Measurements from ENCODE around the gene PRKN.
A peak's percentile ranks its signal among the peaks of the same experiment; 100 is the strongest.
"Not testable (repeated sequence)": the region's sequence is repeated elsewhere in the genome, so short reads cannot be mapped to it uniquely, and the experiment has no call there.

PRKN gene

GRCh38 chr6:161882196-161882765 is 845.3 kb downstream of the PRKN start:
- no peak for DNase-seq

GRCh38 chr6:161880056-161880455 is 847.5 kb downstream of the PRKN start:
- DNase-seq = no peak

DNA sequence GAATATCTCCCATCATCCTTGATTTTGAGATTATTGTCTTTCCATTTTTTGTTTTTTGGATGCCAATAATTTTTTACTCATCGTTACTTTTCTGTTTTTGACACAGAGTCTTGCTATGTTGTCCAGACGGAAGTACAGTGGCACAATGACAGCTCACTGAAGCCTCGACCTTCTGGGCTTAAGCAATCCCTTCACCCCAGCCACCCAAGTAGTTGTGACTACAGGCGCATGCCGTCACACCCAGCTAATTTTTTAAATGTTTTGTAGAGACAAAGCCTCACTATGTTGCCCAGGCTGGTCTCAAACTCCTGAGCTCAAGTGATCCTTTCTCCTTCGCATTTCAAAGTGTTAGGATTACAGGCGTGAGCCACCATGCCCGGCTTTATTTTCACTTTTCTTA is 851.3 kb downstream of the PRKN start:
- no peak for DNase-seq

GRCh38 chr6:161870236-161870901 is 857.2 kb downstream of the PRKN start:
- DNase-seq = no peak

- DNase-seq = no peak
These were observed 858.1 kb downstream of the PRKN start for GRCh38 chr6:161869491-161869890.

DNA sequence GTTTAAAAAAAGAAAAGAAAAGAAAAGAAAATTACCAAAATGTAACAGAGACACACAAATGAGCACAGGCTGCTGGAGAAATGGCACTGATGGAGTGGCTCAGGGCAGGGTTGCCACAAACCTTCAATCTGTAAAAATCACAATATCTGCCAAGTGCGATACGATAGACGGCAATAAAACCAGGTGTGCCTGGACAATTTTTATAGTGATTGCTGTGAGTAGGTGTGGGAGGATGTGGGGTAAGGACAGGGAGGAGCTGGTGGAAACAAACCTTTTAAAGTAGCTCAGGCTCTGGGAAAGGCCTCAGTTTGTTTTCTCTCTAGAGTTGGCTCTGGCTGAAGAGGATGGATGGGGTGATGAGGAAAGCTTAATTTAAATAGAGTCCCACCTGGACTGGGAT is 861.0 kb downstream of the PRKN start:
- DNase-seq = no peak

DNA sequence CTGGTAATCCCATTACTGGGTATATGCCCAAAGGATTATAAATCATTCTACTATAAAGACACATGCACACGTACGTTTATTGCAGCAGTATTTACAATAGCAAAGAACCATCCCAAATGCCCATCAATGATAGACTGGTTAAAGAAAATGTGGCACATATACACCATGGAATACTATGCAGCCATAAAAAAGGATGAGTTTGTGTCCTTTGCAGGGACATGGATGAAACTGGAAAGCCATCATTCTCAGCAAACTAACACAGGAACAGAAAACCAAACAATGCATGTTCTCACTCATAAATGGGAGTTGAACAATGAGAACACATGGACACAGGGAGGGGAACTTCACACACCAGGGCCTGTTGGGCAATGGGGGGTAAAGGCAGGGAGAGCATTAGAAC is 866.5 kb downstream of the PRKN start:
- DNase-seq = not testable (repeated sequence)

DNA sequence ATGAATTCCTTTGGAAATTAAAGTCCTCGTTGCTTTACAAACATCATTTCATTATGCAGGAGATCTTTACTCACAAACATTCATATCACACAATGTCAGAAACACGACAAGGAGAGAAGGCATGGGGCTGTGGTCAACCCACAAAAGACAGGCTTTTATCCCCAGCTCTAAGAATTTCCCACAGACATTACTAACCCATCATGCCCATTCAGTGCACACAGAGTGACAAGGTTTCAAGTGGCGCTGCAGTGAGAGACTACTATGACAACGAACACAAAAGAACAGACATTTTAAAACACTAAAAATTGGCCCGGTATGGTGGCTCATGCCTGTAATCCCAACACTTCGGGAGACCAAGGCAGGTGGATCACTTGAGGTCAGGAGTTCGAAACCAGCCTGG is 873.9 kb downstream of the PRKN start:
- DNase-seq = no peak

GRCh38 chr6:161851486-161851885 is 876.1 kb downstream of the PRKN start:
- peak; percentile 13 for DNase-seq

GRCh38 chr6:161850562-161850961 is 877.0 kb downstream of the PRKN start:
- DNase-seq = no peak

GRCh38 chr6:161847628-161848027 is 879.9 kb downstream of the PRKN start:
- no peak for DNase-seq

DNA sequence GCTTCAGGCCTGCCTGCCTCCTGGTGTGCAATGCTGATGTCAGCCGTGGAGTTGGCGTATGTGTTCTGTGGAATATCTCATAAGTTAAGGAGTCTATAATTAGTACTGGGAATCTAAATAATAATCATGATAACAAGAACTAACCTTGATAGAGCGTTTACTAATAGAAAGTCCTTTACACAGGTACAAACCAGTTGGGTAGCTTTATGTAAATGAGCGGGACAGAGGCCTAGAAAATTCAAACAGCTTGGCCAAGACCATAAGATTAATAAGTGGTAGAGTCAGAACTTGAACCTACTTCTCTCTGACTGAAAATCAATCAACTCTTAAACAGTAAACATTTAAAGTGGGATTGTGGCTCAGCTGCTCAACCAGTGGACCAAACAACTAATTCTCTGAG is 882.8 kb downstream of the PRKN start:
- DNase-seq = no peak

DNA sequence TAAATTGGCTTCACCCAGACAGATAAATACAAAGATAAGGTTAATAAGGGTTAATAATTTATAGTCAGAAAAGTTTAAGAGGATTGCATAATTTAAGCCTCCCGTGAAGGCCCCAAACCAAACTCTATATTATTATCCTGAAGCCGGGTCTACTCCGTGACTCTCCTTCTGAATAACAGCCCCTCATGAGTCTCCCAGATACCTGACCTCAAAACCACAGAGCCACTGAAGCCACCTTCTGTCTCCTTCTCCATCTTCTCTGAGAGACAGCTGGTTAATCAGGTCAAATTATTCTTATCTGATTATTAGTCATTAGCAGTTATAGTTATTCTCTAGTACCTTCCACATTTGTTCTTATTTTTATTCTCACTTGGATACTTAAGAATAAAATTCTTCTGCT is 884.5 kb downstream of the PRKN start:
- no peak for DNase-seq

- no peak for DNase-seq
These were observed 887.2 kb downstream of the PRKN start for GRCh38 chr6:161840380-161840779.

GRCh38 chr6:161838306-161839035 is 889.1 kb downstream of the PRKN start:
- DNase-seq = no peak

GRCh38 chr6:161837854-161838253 is 889.7 kb downstream of the PRKN start:
- DNase-seq = no peak

- no peak for DNase-seq
These were observed 890.2 kb downstream of the PRKN start for GRCh38 chr6:161837449-161837735.

DNA sequence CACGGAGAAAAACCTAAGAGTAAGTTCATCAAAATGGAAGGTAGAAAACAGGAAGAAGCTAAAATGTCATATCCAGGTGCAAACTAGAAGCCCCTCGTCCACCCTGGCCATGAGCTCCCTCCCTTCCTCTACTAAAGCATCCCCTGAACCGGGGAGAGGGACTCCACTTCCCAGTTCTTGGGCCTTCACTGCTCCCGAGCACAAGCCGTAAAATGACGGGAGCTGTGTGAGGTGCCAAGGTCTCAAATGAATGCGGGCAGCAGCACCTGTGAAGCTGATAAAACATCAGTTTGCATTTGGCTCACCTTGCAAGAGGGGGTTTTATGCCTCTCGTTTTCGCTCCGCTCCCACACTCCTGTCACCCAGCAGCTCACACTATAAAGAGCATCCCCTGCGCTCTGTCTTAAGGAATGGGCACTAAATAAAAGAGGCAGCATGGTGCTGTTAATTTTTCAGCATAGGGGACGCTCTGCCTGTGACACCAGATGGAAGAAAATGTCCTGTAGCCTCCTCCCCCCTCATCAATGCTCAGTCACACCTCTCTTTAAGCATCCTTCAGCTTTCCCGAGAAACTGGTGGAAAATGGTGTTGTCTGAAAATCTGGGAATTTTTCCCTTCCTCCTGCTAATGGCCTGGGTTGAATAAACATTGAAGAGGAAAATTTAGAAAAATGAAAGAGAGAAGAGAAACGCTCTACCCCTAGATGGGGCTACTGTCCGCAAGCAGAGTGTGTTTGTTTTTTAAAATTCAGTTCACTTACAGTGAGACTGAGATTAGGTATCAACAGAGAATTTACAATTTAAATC is 890.7 kb downstream of the PRKN start:
- no peak for DNase-seq

- DNase-seq = no peak
These were observed 891.9 kb downstream of the PRKN start for GRCh38 chr6:161835500-161836215.

DNA sequence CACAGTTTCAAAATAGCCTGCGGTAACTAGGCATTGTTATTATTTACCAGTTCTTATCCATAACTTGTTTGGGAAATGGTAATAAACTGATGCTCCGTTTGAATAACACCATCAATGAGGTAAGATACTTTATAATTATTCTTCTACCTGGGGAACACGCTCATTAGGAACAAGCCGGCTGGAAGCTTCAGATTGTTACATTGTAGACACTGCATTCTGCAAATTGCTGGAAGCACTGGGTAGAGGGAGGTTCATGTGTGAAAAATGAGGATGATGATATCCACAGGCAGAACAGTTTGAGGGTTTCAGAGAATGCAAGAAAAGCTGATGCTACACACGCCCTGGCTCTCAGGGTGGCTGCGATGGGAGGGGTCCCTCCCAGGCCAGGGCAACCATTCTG is 893.1 kb downstream of the PRKN start:
- no peak for DNase-seq

DNA sequence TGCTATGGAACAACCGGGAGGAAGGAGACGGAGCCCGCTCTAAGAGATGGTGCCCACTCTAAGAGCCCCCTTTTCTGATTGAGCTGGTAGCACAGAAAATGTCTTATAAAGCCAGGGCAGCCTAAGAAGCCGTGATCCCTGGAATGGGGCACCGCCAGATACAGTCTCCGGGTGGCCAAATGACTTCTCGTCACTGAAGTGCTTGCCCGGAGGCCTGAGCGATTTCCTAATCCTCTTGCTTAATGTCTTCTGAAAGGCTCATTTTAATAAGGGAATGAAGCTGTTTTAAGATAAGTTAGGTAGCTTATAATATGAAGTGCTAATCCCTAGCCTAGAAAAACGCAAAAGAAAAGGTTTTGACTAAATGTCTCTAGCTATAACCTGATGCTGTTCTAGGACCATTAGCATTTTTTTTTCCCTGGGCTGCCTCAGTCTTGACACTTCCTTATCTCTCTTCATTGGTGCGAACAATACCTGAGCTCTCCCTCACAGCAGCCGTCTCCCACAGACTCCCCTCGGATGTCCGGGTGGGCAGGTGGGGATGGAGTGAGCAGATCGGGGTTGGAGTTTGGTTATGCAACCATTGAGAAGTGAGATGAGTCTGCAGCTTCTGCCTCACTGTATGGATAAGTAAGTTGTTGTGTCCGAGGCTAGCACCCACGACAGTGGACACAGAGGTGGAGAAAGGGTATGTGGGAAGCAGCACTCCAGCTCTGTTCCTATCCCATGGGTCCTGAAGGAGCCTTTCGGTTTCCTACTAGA is 894.3 kb downstream of the PRKN start:
- DNase-seq = no peak

- DNase-seq = no peak
These were observed 894.9 kb downstream of the PRKN start for GRCh38 chr6:161832622-161833021.

Measured in RPMI8226 (cell line).